IMR-90 (cell line): ENCODE results near the gene SCN8A. TPM values are rescaled to one million over a fixed set of nuclear protein-coding genes. Genes with fewer than 3 reads are reported as not detected.

Source experiments
- ATAC-seq: fragments of 200-7000 bp; cut with Tn5 transposase; 2 replicates; pipeline ENCODE4 v1.9.1; 2020; ENCODE audit warnings: low read depth, mild to moderate bottlenecking, moderate library complexity
- BruUV-seq: library from RNA; stranded (reverse); fragments of 400-500 nt; replicated peaks from 2 replicates; lab custom pipeline; 2021; lab: Mats Ljungman, UMichigan
- CTCF ChIA-PET: fragments of 300-600 bp; formaldehyde crosslinking; extraction: SDS; loops from one replicate; lab custom pipeline; 2021; ENCODE audit warnings: antibody characterized with exemption; lab: Yijun Ruan, JAX
- POLR2A ChIA-PET: fragments of 300-600 bp; sonication (Branson Sonifier 250); formaldehyde crosslinking; loops from one replicate; lab custom pipeline; 2022; ENCODE audit warnings: antibody characterized with exemption; ENCODE audit not compliant: unreplicated experiment; lab: Charles Lee
- DNase-seq: peaks from one replicate; pipeline ENCODE4 v3.0.0; 2013
- H2AFZ ChIP-seq: replicated peaks from 2 replicates; pipeline ENCODE3; 2013; ENCODE audit warnings: low read length, mild to moderate bottlenecking; ENCODE audit not compliant: poor library complexity
- H2AK5ac ChIP-seq: 2 replicates; pipeline ENCODE4 v1.6.1; 2013; ENCODE audit warnings: low read depth, low read length, inconsistent platforms
- H2AK9ac ChIP-seq: replicated peaks from 2 replicates; pipeline ENCODE3; 2013; ENCODE audit warnings: mild to moderate bottlenecking, low read depth, low read length, moderate library complexity; ENCODE audit not compliant: poor library complexity
- H2BK120ac ChIP-seq: 2 replicates; pipeline ENCODE4 v1.6.1; 2013; ENCODE audit warnings: low read depth, low read length, inconsistent platforms
- H2BK15ac ChIP-seq: 3 replicates; pipeline ENCODE4 v1.6.1; 2013; ENCODE audit warnings: low read depth, low read length, inconsistent platforms
- H2BK20ac ChIP-seq: 2 replicates; pipeline ENCODE4 v1.6.1; 2013; ENCODE audit warnings: low read depth, mild to moderate bottlenecking, inconsistent platforms, low read length, moderate library complexity
- H2BK5ac ChIP-seq: 2 replicates; pipeline ENCODE4 v1.6.1; 2013; ENCODE audit warnings: mild to moderate bottlenecking, low read depth, low read length, inconsistent platforms; ENCODE audit not compliant: poor library complexity, severe bottlenecking
- H3K14ac ChIP-seq: replicated peaks from 2 replicates; pipeline ENCODE4 v1.6.1; 2013; ENCODE audit warnings: low read depth, low read length, inconsistent platforms
- H3K18ac ChIP-seq: 2 replicates; pipeline ENCODE4 v1.6.1; 2013; ENCODE audit warnings: low read depth, low read length, control low read depth
- H3K23ac ChIP-seq: 2 replicates; pipeline ENCODE4 v1.6.1; 2013; ENCODE audit warnings: low read depth, low read length, inconsistent platforms
- H3K27ac ChIP-seq: 2 replicates; pipeline ENCODE4 v1.5.1; 2013; ENCODE audit warnings: mild to moderate bottlenecking, control low read depth, low read length; ENCODE audit not compliant: insufficient read depth
- H3K27me3 ChIP-seq: 2 replicates; pipeline ENCODE4 v1.6.1; 2013; ENCODE audit warnings: low read length; ENCODE audit not compliant: control insufficient read depth, insufficient read depth
- H3K36me3 ChIP-seq: 2 replicates; pipeline ENCODE4 v1.6.1; 2013; ENCODE audit warnings: low read length, mixed read lengths; ENCODE audit not compliant: control insufficient read depth, insufficient read depth
- H3K4ac ChIP-seq: 2 replicates; pipeline ENCODE4 v1.6.1; 2013; ENCODE audit warnings: low read depth, low read length, inconsistent platforms
- H3K4me1 ChIP-seq: 2 replicates; pipeline ENCODE4 v1.6.1; 2013; ENCODE audit warnings: low read length, mixed read lengths; ENCODE audit not compliant: control insufficient read depth, insufficient read depth
- H3K4me2 ChIP-seq: 2 replicates; pipeline ENCODE4 v1.6.1; 2013; ENCODE audit warnings: low read depth, mild to moderate bottlenecking, control low read depth, low read length, moderate library complexity
- H3K4me3 ChIP-seq: 2 replicates; pipeline ENCODE4 v1.5.1; 2013; ENCODE audit warnings: low read depth, mild to moderate bottlenecking, control low read depth, low read length, moderate library complexity; ENCODE audit not compliant: insufficient read depth
- H3K56ac ChIP-seq: 2 replicates; pipeline ENCODE4 v1.6.1; 2013; ENCODE audit warnings: low read length, inconsistent platforms; ENCODE audit not compliant: insufficient read depth; ENCODE audit errors: extremely low read depth
- H3K79me1 ChIP-seq, 2 experiments: 2 replicates each; pipeline ENCODE4 v1.6.1; 2013; ENCODE audit warnings: low read length in 2 of 2, inconsistent platforms in 1 of 2, low read depth in 1 of 2
- H3K9ac ChIP-seq: 2 replicates; pipeline ENCODE4 v1.6.1; 2013; ENCODE audit warnings: low read depth, low read length, control low read depth
- H3K9me1 ChIP-seq: 2 replicates; pipeline ENCODE4 v1.6.1; 2013; ENCODE audit warnings: low read length, inconsistent platforms; ENCODE audit not compliant: insufficient read depth
- H3K9me3 ChIP-seq: 2 replicates; pipeline ENCODE4 v1.6.1; 2013; ENCODE audit warnings: low read length; ENCODE audit not compliant: control insufficient read depth, insufficient read depth
- H4K20me1 ChIP-seq: 2 replicates; pipeline ENCODE4 v1.6.1; 2013; ENCODE audit warnings: low read length, inconsistent platforms; ENCODE audit not compliant: insufficient read depth
- H4K5ac ChIP-seq: 2 replicates; pipeline ENCODE4 v1.6.1; 2013; ENCODE audit warnings: mild to moderate bottlenecking, low read depth, low read length, control low read depth
- H4K8ac ChIP-seq, 2 experiments: 2 replicates each; pipeline ENCODE4 v1.6.1; 2013; ENCODE audit warnings: low read depth in 2 of 2, low read length in 2 of 2, control low read depth in 1 of 2, inconsistent platforms in 1 of 2
- H4K91ac ChIP-seq: 2 replicates; pipeline ENCODE4 v1.6.1; 2013; ENCODE audit warnings: low read depth, low read length, inconsistent platforms; ENCODE audit not compliant: insufficient read depth
- CTCF ChIP-seq: conservative IDR thresholded peaks from 2 replicates; pipeline ENCODE4 v1.5.1; 2012; ENCODE audit warnings: mild to moderate bottlenecking, low read depth, low read length, improper control_type of control experiment
- MAFK ChIP-seq: IDR thresholded peaks from 2 replicates; pipeline ENCODE4 v1.6.1; 2012; ENCODE audit warnings: low read depth, low read length, improper control_type of control experiment
- RAD21 ChIP-seq: IDR thresholded peaks from 2 replicates; pipeline ENCODE4 v1.6.1; 2012; ENCODE audit warnings: low read length, improper control_type of control experiment
- SMC3 ChIP-seq: fragments of 150-350 bp; IDR thresholded peaks from 2 replicates; pipeline ENCODE4 v1.6.1; 2016; ENCODE audit warnings: low read depth, mild to moderate bottlenecking, antibody characterized with exemption, low read length, moderate library complexity
- WGBS, 2 experiments: methylation state at CpG; one replicate each; pipeline versions ENCODE4 v1.1.5 to v1.1.7; 2013; ENCODE audit warnings: missing lambda C conversion rate in 2 of 2; ENCODE audit not compliant: insufficient read length in 1 of 2; ENCODE audit errors: extremely low coverage in 2 of 2; 5-methylcytosine and 5-hydroxymethylcytosine counted together
- dilution Hi-C: fragments of 300-500 bp; cut with HindIII; formaldehyde crosslinking; loops from one replicate; pipeline ENCODE4 v1.14.3; 2018; ENCODE audit warnings: low sequenced_read_pairs; ENCODE audit not compliant: unreplicated experiment
- in situ Hi-C: fragments of 300-500 bp; cut with MboI; formaldehyde crosslinking; loops from 3 replicates; pipeline ENCODE4 v1.14.3; 2019; ENCODE audit warnings: low sequenced_read_pairs, inconsistent platforms, mixed read lengths
- intact Hi-C: fragments of 100-400 bp; cut with micrococcal nuclease; formaldehyde crosslinking; loops from 2 replicates; pipeline ENCODE4 v1.10.0; 2022
- polyA plus RNA-seq, 3 experiments: library from polyadenylated mRNA; depleted of rRNA; stranded (reverse); fragments of >200 nt; gene quantifications; 2 replicates each; pipeline ENCODE4 v1.2.3, GENCODE V29; 2012; ENCODE audit warnings: low replicate concordance in 1 of 3
- total RNA-seq: library from RNA; depleted of rRNA; stranded (reverse); fragments of >200 nt; gene quantifications from 2 replicates; pipeline ENCODE4 v1.2.3, GENCODE V29; 2012

The SCN8A gene
- total and polyA plus RNA-seq, 2 of the 4 experiments (the other 2 are of a cell fraction): 6.9 to 19.7 TPM

- H3K4me1 ChIP-seq: no peaks in the 10 kb centered on the region
- POLR2A ChIA-PET: no interaction called here
- DNase-seq (peak; percentile 67), ATAC-seq (peak; percentile 94)
- no peak overlapping the region for H2BK20ac ChIP-seq
- no peaks in the 10 kb centered on the region for H4K20me1 ChIP-seq
- H2BK15ac ChIP-seq: no peak overlapping the region
- peak; percentile 70 for TF ChIP-seq SMC3
- no peak for TF ChIP-seq MAFK
- peak; percentile 73 for TF ChIP-seq RAD21
- peak; percentile 68 for TF ChIP-seq CTCF
- H3K36me3 ChIP-seq: no peaks in the 10 kb centered on the region
- no peak overlapping the region for H2BK5ac ChIP-seq
- intact Hi-C loops: loop anchor here (1.0 to 5.0 kb wide), 2 partner anchors 88 to 146 kb away; no protein-coding TSS in a partner anchor
- H3K27ac ChIP-seq: no peak overlapping the region
- no peak overlapping the region for H4K91ac ChIP-seq
- no peak overlapping the region for H3K14ac ChIP-seq
- BruUV-seq: no TSS peak
- H2BK120ac ChIP-seq: no peak overlapping the region
- H4K5ac ChIP-seq: no peak overlapping the region
- no peak overlapping the region for H3K18ac ChIP-seq
- no peaks in the 10 kb centered on the region for H3K9me3 ChIP-seq
- H3K9me1 ChIP-seq: no peaks in the 10 kb centered on the region
- dilution Hi-C loops: no loop called here
- H2AFZ ChIP-seq: no peak overlapping the region
- H2AK9ac ChIP-seq: no peak overlapping the region
- H3K79me1 ChIP-seq: peaks cover 5 to 9% of the 10 kb centered on the region in 2 experiments; a peak in 3 of 4 replicates
- H3K56ac ChIP-seq: no peak overlapping the region
- no peak overlapping the region for H3K4me2 ChIP-seq
- no peaks in the 10 kb centered on the region for H3K27me3 ChIP-seq
- CTCF ChIA-PET: no interaction called here
- no peak overlapping the region for H4K8ac ChIP-seq
- H3K4ac ChIP-seq: no peak overlapping the region
- H3K4me3 ChIP-seq: no peak overlapping the region
- no peak overlapping the region for H3K23ac ChIP-seq
- H3K9ac ChIP-seq: no peak overlapping the region
- in situ Hi-C loops: loop anchor here (10.0 kb wide), 1 partner anchor 253 kb away; the partner anchor contains the start of gene SLC4A8
- H2AK5ac ChIP-seq: no peak overlapping the region
- WGBS, 2 experiments: no CpG with 5 or more reads among the region's 5 CpGs
Measured at GRCh38 chr12:51678086-51678724, 87.2 kb downstream of the SCN8A start.
